Liver (tissue), 9 donors: Measurements from ENCODE around the gene SOAT1. TPM values are rescaled to one million over a fixed set of nuclear protein-coding genes. Genes with fewer than 3 reads are reported as not detected.

Experiments
- DNase-seq: peaks from one replicate; pipeline ENCODE4 v3.0.0-alpha.2; 2017; ENCODE audit warnings: low spot score
- H3K27ac ChIP-seq, 2 donors: one replicate each; pipeline ENCODE4 v1.7.0; 2013; ENCODE audit warnings: inconsistent platforms in 2 of 2, low read length in 2 of 2, control low read depth in 1 of 2, low read depth in 1 of 2, mild to moderate bottlenecking in 1 of 2
- H3K27me3 ChIP-seq, 4 donors: one replicate each; pipeline versions ENCODE4 v1.6.1 to v1.7.0; 2013; ENCODE audit warnings: low read length in 3 of 4, inconsistent platforms in 1 of 4, mild to moderate bottlenecking in 1 of 4, moderate library complexity in 1 of 4; ENCODE audit not compliant: control insufficient read depth in 4 of 4, insufficient read depth in 4 of 4
- H3K36me3 ChIP-seq, 4 donors: one replicate each; pipeline versions ENCODE4 v1.6.1 to v1.7.0; 2013; ENCODE audit warnings: low read length in 3 of 4, mild to moderate bottlenecking in 3 of 4, low read depth in 1 of 4, moderate library complexity in 1 of 4; ENCODE audit not compliant: control insufficient read depth in 4 of 4, insufficient read depth in 3 of 4
- H3K4me1 ChIP-seq, 4 donors: one replicate each; pipeline versions ENCODE4 v1.6.1 to v1.7.0; 2013; ENCODE audit warnings: low read length in 3 of 4, mild to moderate bottlenecking in 3 of 4, moderate library complexity in 1 of 4; ENCODE audit not compliant: control insufficient read depth in 4 of 4, insufficient read depth in 4 of 4
- H3K4me3 ChIP-seq, 3 donors: one replicate each; pipeline versions ENCODE4 v1.6.1 to v1.7.0; 2013; ENCODE audit warnings: low read length in 3 of 3, control low read depth in 1 of 3, low read depth in 1 of 3, mild to moderate bottlenecking in 1 of 3
- H3K9ac ChIP-seq, 2 donors: one replicate each; pipeline ENCODE4 v1.7.0; 2013; ENCODE audit warnings: low read length in 2 of 2, mild to moderate bottlenecking in 2 of 2, moderate library complexity in 2 of 2, control low read depth in 1 of 2, low read depth in 1 of 2
- H3K9me3 ChIP-seq, 4 donors: one replicate each; pipeline versions ENCODE4 v1.6.1 to v1.7.0; 2013; ENCODE audit warnings: low read length in 3 of 4; ENCODE audit not compliant: control insufficient read depth in 4 of 4
- ATF3 ChIP-seq: IDR thresholded peaks from 2 replicates; pipeline ENCODE4 v1.6.1; 2016; ENCODE audit warnings: antibody characterized with exemption
- CTCF ChIP-seq: fragments of 150-350 bp; IDR thresholded peaks from 2 replicates; pipeline ENCODE4 v1.5.1; 2017; ENCODE audit warnings: improper control_type of control experiment, low read depth, low read length; ENCODE audit not compliant: missing input control
- EGR1 ChIP-seq, 2 donors: IDR thresholded peaks; 2 replicates each; pipeline ENCODE4 v1.6.1; 2016 to 2018; ENCODE audit warnings: antibody characterized with exemption in 2 of 2, low read depth in 2 of 2
- FOXA1 ChIP-seq: IDR thresholded peaks from 2 replicates; pipeline ENCODE4 v1.6.1; 2016; ENCODE audit warnings: antibody characterized with exemption
- FOXA2 ChIP-seq: IDR thresholded peaks from 2 replicates; pipeline ENCODE4 v1.6.1; 2016; ENCODE audit warnings: antibody characterized with exemption
- GABPA ChIP-seq, 2 donors: IDR thresholded peaks in 1 of 2; conservative IDR thresholded peaks in 1 of 2; 2 replicates each; pipeline ENCODE4 v1.6.1; 2016; ENCODE audit warnings: antibody characterized with exemption in 2 of 2, mild to moderate bottlenecking in 1 of 2, moderate library complexity in 1 of 2
- HNF4A ChIP-seq, 2 donors: conservative IDR thresholded peaks; 2 replicates each; pipeline ENCODE4 v1.6.1; 2016; ENCODE audit warnings: antibody characterized with exemption in 2 of 2, mild to moderate bottlenecking in 2 of 2
- HNF4G ChIP-seq: IDR thresholded peaks from 2 replicates; pipeline ENCODE4 v1.6.1; 2016; ENCODE audit warnings: antibody characterized with exemption
- JUND ChIP-seq, 2 donors: IDR thresholded peaks; 2 replicates each; pipeline ENCODE4 v1.6.1; 2016; ENCODE audit warnings: antibody characterized with exemption in 2 of 2
- MAX ChIP-seq: IDR thresholded peaks from 2 replicates; pipeline ENCODE4 v1.6.1; 2016; ENCODE audit warnings: antibody characterized with exemption
- NR2F2 ChIP-seq: IDR thresholded peaks from 2 replicates; pipeline ENCODE4 v1.6.1; 2016; ENCODE audit warnings: antibody characterized with exemption
- RAD21 ChIP-seq, 2 donors: IDR thresholded peaks; 2 replicates each; pipeline ENCODE4 v1.6.1; 2016; ENCODE audit warnings: antibody characterized with exemption in 2 of 2, mild to moderate bottlenecking in 2 of 2
- REST ChIP-seq: IDR thresholded peaks from 2 replicates; pipeline ENCODE4 v1.6.1; 2016; ENCODE audit warnings: antibody characterized with exemption, mild to moderate bottlenecking
- RXRA ChIP-seq, 2 donors: IDR thresholded peaks; 2 replicates each; pipeline ENCODE4 v1.6.1; 2017 to 2018; ENCODE audit warnings: antibody characterized with exemption in 2 of 2, mild to moderate bottlenecking in 1 of 2
- SP1 ChIP-seq: IDR thresholded peaks from 2 replicates; pipeline ENCODE4 v1.6.1; 2018; ENCODE audit warnings: antibody characterized with exemption, mild to moderate bottlenecking
- TAF1 ChIP-seq: conservative IDR thresholded peaks from 2 replicates; pipeline ENCODE4 v1.6.1; 2016; ENCODE audit warnings: antibody characterized with exemption, mild to moderate bottlenecking
- YY1 ChIP-seq: IDR thresholded peaks from 2 replicates; pipeline ENCODE4 v1.6.1; 2016; ENCODE audit warnings: antibody characterized with exemption, mild to moderate bottlenecking
- ZBTB33 ChIP-seq: IDR thresholded peaks from 2 replicates; pipeline ENCODE4 v1.6.1; 2016; ENCODE audit warnings: antibody characterized with exemption
- WGBS: extraction: QIAGEN DNeasy Blood & Tissue Kit; methylation state at CpG from one replicate; pipeline ENCODE4 v1.1.7; 2013; 5-methylcytosine and 5-hydroxymethylcytosine counted together
- polyA plus RNA-seq, 2 donors: library from polyadenylated mRNA; stranded (reverse) in 1 of 2; unstranded in 1 of 2; fragments of 200-250 nt in 1 of 2; fragments of >200 nt in 1 of 2; fragmentation: Nextera tagmentation in 1 of 2; extraction: Ambion mirVana in 1 of 2; gene quantifications; one replicate each; pipeline versions ENCODE4 v1.2.1 to v1.2.3, GENCODE V29; 2013 to 2015
- total RNA-seq, 2 donors: library from RNA; depleted of rRNA; stranded (reverse); fragments of >200 nt; gene quantifications; one replicate each; pipeline ENCODE4 v1.2.3, GENCODE V29; 2014
- donor health status: healthy.
- donor health status: healthy.
- donor health status: healthy.
- donor health status: healthy.
- donor health status: healthy.

Gene SOAT1
- total and polyA plus RNA-seq, 4 donors, result 4.3 to 14.0 (median 9.3) TPM

GRCh38 chr1:179385510-179385909 is 91.9 kb downstream of the SOAT1 start:
- Histone ChIP-seq H3K9me3 (no peaks in the 10 kb centered on the region), H3K27ac (no peak overlapping the region), H3K4me3 (no peak overlapping the region), H3K36me3 (no peaks in the 10 kb centered on the region), H3K9ac (no peak overlapping the region), H3K27me3 (no peaks in the 10 kb centered on the region), H3K4me1 (no peaks in the 10 kb centered on the region)
- 100% methylated on average over 1 of the region's 1 CpG for WGBS
- no peak for DNase-seq
- TF ChIP-seq RXRA (IDR thresholded peaks at IDR 0.05), result no peak
- TF ChIP-seq CTCF, result no peak
- no peak for TF ChIP-seq HNF4A (conservative IDR thresholded peaks at IDR 0.05)
- TF ChIP-seq RAD21 (IDR thresholded peaks at IDR 0.05), result no peak
- TF ChIP-seq FOXA2, result no peak
- no peak for TF ChIP-seq ATF3
- no peak for TF ChIP-seq SP1
- no peak for TF ChIP-seq NR2F2
- no peak for TF ChIP-seq REST
- TF ChIP-seq YY1, result no peak
- no peak for TF ChIP-seq ZBTB33
- no peak for TF ChIP-seq JUND (IDR thresholded peaks at IDR 0.05)
- TF ChIP-seq GABPA (IDR thresholded peaks at IDR 0.05 in 1 of 2, conservative IDR thresholded peaks at IDR 0.05 in 1 of 2), result no peak
- no peak for TF ChIP-seq HNF4G
- no peak for TF ChIP-seq EGR1 (IDR thresholded peaks at IDR 0.05; ENCODE audit: low read depth in 2 of 2)
- TF ChIP-seq FOXA1, result no peak
- no peak for TF ChIP-seq TAF1
- no peak for TF ChIP-seq MAX
